Right hindlimb (tissue), 1 donor: ENCODE results near the gene CD93.

Experiments
- DNase-seq: peaks from one replicate; pipeline ENCODE4 v3.0.0-alpha.2; 2018

Gene CD93

GRCh38 chr20:23083553-23084220 lies 2.4 kb downstream of the CD93 start:
- DNase-seq = no peak

GRCh38 chr20:23082846-23083552 lies 3.1 kb downstream of the CD93 start:
- DNase-seq = no peak

DNA sequence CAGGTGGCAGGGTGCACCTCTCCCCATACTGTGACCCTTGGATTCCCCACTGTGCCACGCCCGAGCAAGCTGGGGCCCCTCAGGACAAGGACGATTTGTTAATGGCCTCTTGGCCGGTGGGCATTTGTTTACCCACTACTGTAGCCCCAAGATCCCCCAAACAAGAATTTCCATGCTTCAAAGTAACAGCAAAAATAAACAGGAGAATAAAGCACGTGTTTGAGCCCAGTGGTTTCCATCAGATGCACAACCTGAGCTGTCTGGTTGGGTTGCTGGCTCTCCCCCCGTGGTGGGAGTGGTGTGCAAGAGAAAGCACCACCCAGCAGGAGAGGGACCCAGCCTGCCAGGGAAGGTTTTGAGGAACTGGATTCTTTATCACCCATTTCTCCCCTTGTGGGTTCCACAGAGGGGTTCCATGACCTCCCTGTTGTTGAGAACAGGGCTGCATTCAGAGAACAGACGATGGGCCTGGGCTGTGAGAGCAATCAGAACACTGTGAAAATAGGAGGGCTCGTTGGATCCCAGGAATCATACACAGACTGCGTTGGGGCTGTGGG lies 4.8 kb downstream of the CD93 start:
- DNase-seq = no peak

- no peak for DNase-seq
Measured at GRCh38 chr20:23080521-23080920, 5.6 kb downstream of the CD93 start.

DNA sequence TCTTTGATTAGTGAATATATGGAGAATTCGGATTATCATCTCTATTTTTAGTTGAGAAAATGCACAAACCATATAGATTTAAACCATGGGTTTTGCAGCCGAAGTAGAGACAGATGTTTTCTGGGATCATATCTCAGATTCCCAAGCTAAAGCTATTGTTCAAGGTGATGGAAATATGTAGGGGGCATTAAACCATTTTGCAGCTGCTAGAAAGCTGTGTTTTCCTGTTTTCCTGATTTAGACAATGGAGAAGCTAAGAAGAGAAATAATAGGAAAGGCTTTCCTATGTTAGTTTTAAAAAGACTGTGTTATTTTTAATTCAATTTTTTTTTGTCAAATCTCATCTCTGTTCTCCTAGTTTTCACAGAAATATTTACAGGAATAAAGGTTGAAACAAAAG lies 6.2 kb downstream of the CD93 start:
- no peak for DNase-seq

DNA sequence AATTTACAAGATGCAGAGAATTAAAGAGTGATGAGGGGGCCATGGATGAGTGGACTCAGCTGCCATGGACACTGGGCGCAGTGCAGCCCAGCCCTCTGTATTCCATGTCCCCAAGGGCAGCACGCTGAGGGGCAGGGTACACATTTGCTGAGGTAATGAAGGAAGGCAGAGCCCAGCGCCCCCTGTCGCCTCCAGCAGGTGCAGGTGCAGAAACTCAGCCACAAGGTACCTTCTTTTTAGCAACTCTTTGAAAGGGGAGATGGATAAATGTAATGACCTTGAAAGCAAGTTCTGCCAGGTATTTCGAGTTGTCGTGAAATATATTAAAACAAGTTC lies 7.1 kb downstream of the CD93 start:
- no peak for DNase-seq

- DNase-seq = no peak
Measured at GRCh38 chr20:23078351-23079015, 7.6 kb downstream of the CD93 start.

DNA sequence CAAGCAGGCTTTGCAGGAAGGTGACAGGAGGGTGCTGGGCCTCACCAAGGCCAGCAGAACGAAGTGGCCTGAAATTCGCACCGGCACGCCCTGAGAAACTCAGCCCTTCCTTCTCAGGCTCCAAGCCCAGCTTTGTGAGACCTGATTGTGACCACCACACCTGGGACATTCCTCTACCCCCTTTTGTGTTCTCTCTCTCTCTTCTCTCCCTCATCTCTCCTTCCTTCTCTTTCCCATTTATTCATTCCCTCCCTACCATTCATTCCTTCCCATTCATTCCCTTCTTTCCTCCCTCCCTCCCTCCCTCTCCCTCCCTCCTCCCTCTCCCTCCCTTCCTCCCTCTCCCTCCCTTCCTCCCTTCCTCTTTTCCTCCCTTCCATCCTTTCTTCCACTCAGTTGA lies 8.8 kb downstream of the CD93 start:
- DNase-seq = no peak

GRCh38 chr20:23074052-23074451 lies 12.1 kb downstream of the CD93 start:
- no peak for DNase-seq

- DNase-seq = no peak
Measured at GRCh38 chr20:23072892-23073586, 13.1 kb downstream of the CD93 start.

DNA sequence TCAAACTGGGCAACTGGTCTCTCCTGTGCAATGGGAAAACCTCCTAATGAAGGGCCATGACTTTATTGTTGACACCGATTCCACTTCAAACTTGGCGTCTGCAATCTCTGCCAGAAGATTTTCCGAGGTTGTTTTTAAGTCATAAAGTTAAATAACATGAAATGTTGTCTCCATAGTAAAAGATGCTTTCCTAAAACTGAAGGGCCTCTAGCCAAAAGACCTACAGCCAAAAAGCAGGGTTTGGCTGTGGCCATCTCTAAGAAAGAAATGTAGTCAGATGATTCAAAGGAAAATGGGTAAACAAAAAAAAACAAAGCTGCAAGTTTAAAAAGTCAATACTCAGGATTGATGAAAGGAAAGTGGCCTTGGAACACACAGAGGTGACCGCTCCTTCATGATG lies 14.1 kb downstream of the CD93 start:
- no peak for DNase-seq

GRCh38 chr20:23071398-23071797 lies 14.7 kb downstream of the CD93 start:
- no peak for DNase-seq

GRCh38 chr20:23069108-23069507 lies 17.0 kb downstream of the CD93 start:
- DNase-seq = no peak

GRCh38 chr20:23068283-23068682 lies 17.8 kb downstream of the CD93 start:
- DNase-seq = no peak

- no peak for DNase-seq
Measured at GRCh38 chr20:23066772-23067171, 19.4 kb downstream of the CD93 start.

DNA sequence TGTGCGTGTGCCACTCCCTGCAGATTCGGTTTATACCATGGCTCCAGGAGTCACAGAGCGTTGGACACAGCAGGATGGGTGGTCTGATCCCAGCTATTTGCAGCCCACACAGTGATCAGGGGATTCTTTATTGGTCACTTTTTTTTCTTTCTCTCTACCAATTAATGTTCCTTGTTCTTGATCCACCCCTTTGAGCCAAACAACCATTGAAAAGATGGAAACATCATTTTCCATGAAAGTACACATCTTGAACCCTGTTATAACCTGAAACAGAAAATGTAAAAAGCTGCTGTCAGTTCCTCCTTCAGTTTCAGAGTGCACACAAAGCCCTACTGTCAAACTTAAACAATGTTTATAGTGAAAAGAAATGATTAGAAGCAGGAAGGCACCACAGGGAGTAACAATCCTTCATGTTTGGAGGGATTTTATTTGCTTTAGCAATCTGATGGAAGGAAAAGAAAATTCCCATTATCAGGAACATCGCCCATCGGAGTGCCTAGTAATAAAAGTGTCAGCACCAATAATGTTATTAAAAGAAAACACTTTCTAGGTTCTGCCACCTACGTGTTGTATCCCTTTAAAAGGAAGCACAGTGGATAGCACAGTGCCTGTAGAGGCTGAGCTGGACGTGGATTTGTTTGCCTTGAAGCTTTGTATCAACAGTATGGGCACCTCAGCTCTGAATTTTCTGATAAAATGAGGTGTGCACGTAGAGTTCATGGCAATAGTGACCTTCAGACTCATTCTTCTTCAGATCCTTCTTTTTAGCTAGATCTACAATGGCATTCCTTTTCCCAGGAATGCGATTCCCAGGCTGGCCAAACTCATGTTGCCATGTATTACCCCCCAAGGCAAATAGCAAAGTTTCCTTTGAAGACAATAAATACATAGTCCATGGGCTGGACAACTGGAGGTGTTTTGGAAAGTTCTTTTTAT lies 20.6 kb downstream of the CD93 start:
- DNase-seq = no peak

GRCh38 chr20:23063581-23063980 lies 22.5 kb downstream of the CD93 start:
- DNase-seq = no peak

DNA sequence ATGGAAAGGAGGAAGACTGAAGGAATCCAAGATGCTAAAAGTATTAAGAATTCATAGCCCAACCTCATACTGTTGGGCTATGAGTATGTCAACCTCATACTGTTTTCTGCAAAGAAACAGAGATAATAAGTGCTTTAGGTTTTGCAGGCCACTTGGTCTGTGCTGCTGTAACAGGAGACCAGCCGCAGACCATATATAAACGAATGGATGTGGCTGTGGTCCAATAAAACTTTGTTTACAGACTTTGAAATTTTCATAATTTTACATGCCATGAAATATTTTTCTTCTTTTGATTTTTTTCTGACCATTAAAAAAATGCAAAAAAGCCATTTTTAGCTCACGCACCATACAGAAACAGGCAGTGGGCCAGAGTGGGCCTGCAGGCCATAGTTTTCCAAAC lies 23.0 kb downstream of the CD93 start:
- DNase-seq = no peak

- no peak for DNase-seq
Measured at GRCh38 chr20:23062632-23063031, 23.5 kb downstream of the CD93 start.

GRCh38 chr20:23061734-23062561 lies 24.2 kb downstream of the CD93 start:
- peak; percentile 85 for DNase-seq

DNA sequence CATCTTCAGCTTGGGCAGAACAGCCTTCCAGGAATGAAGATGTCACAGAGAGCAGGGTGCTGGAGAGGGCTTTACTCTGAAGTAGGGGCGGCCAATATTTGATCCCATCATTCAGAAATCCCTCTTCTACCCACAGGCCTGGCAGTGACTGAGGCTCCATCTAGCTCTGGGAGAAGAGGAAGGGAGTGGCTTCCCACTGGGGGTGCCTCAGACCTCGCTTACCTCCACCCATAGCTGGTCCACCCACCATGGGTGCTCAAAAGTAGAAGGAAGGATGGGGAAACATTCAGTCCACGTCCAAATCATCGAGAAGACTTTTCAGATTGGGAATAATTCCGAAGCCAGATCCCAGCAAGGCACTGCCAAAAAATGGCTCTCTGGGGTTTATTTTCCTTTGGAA lies 24.9 kb downstream of the CD93 start:
- DNase-seq = no peak
